Measurements from ENCODE around the gene APEH.
"Not testable (repeated sequence)": the region's sequence is repeated elsewhere in the genome, so short reads cannot be mapped to it uniquely, and the experiment has no call there.

APEH gene

GRCh38 chr3:49688338-49689045 is 14.3 kb downstream of the APEH start:
- peaks cover 44% of the 10 kb centered on the region for H3K4me1 Mint-ChIP-seq
- H3K36me3 Mint-ChIP-seq = peaks cover 22% of the 10 kb centered on the region
- H3K9me3 Mint-ChIP-seq, H3K27me3 Mint-ChIP-seq: not testable (repeated sequence)
- peak overlapping the region; percentile 98 for H3K4me3 Mint-ChIP-seq
- peak overlapping the region; percentile 89 for H3K27ac Mint-ChIP-seq
- peak; percentile 3 for ATAC-seq

- ATAC-seq = peak; percentile 82
- Mint-ChIP-seq H3K4me1 (peaks cover 44% of the 10 kb centered on the region), H3K36me3 (peaks cover 17% of the 10 kb centered on the region), H3K27me3 (peaks cover 7% of the 10 kb centered on the region), H3K4me3 (peak within 1 kb of the TSS; percentile 98), H3K27ac (peak within 1 kb of the TSS; percentile 89), H3K9me3 (no peaks in the 10 kb centered on the region)
Observed at GRCh38 chr3:49689046-49689907, 15.1 kb downstream of the APEH start, which contains the start of the genes MST1 and RNF123. Gene MST1, minus strand, starts transcription at chr3:49689474. Its CDS starts 783 bp downstream, at chr3:49688691. Gene RNF123, plus strand, starts transcription at chr3:49689557. Its CDS starts 1,609 bp downstream, at chr3:49691166.

GRCh38 chr3:49689908-49690624 is 15.9 kb downstream of the APEH start:
- not testable (repeated sequence) for H3K9me3 Mint-ChIP-seq, ATAC-seq, H3K27me3 Mint-ChIP-seq, H3K36me3 Mint-ChIP-seq
- H3K27ac Mint-ChIP-seq = peak overlapping the region; percentile 89
- peaks cover 44% of the 10 kb centered on the region for H3K4me1 Mint-ChIP-seq
- H3K4me3 Mint-ChIP-seq = peak overlapping the region; percentile 98

DNA sequence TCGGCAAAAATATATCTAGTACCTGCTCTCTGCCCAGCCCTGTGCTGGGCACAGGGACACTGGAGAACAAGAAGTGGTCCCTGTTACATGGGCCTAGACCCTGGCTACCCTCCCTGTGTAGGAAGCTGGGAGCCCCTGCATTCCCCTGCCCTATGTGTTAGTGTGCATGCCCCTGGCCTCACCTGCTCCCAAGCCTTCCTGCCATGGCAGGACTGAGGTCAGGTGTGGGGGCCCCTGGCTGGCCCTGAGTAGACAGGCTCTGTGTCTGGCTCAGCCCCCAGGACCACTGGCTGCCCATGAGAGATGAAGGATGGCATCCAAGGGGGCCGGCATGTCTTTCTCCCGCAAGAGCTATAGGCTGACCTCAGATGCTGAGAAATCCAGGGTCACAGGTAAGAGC is 16.7 kb downstream of the APEH start:
- not testable (repeated sequence) for ATAC-seq, H3K36me3 Mint-ChIP-seq, H3K27me3 Mint-ChIP-seq, H3K27ac Mint-ChIP-seq, H3K9me3 Mint-ChIP-seq
- Mint-ChIP-seq H3K4me1 (peaks cover 44% of the 10 kb centered on the region), H3K4me3 (peak overlapping the region; percentile 10)

- peaks cover 44% of the 10 kb centered on the region for H3K4me1 Mint-ChIP-seq
- H3K27me3 Mint-ChIP-seq, H3K4me3 Mint-ChIP-seq, H3K9me3 Mint-ChIP-seq, H3K27ac Mint-ChIP-seq, H3K36me3 Mint-ChIP-seq, ATAC-seq: not testable (repeated sequence)
Observed at GRCh38 chr3:49691481-49691880, 17.3 kb downstream of the APEH start.

GRCh38 chr3:49694409-49695070 is 20.4 kb downstream of the APEH start:
- H3K36me3 Mint-ChIP-seq = peaks cover 14% of the 10 kb centered on the region
- ATAC-seq, H3K27ac Mint-ChIP-seq, H3K27me3 Mint-ChIP-seq, H3K9me3 Mint-ChIP-seq, H3K4me3 Mint-ChIP-seq: not testable (repeated sequence)
- H3K4me1 Mint-ChIP-seq = peaks cover 22% of the 10 kb centered on the region

- H3K27ac Mint-ChIP-seq, H3K9me3 Mint-ChIP-seq, H3K27me3 Mint-ChIP-seq, H3K4me3 Mint-ChIP-seq, ATAC-seq: not testable (repeated sequence)
- peaks cover 13% of the 10 kb centered on the region for H3K4me1 Mint-ChIP-seq
- peaks cover 19% of the 10 kb centered on the region for H3K36me3 Mint-ChIP-seq
Observed at GRCh38 chr3:49695350-49696015, 21.3 kb downstream of the APEH start.

DNA sequence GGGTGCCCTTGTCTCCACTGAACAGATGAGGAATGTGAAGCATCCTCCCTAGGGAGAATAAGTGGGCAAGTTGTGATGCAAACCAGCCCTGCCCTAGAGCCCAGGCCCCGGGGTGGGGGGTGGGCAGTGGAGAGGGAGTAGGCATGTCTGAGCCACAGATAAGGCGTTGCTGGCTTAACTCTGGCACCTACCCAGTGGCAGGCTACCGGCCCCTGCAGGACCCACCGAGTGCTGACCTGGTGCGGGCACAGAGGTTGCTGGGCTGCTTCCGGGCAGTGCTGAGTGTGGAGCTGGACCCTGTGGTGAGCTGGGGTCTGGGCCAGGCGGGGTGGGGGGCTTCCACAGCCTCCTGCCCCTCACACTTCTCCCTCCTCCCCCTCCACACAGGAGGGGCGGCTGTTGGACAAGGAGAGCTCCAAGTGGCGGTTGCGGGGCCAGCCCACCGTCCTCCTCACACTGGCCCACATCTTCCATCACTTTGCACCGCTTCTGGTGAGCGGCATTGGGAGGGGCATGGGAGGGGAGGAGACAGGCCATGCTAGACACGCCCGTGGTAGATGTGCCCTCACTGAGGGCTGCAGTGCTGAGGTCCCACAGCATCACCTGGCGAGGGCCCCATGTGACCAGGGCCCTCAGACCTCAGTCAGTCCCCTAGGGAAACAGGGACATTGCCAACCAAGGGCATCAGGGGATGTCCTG is 25.3 kb downstream of the APEH start:
- Mint-ChIP-seq H3K4me1 (peaks cover 7% of the 10 kb centered on the region), H3K9me3 (no peaks in the 10 kb centered on the region), H3K4me3 (no peak overlapping the region), H3K27me3 (no peaks in the 10 kb centered on the region), H3K27ac (no peak overlapping the region), H3K36me3 (peaks cover 26% of the 10 kb centered on the region)
- no peak for ATAC-seq

GRCh38 chr3:49700014-49700413 is 25.9 kb downstream of the APEH start:
- Mint-ChIP-seq H3K4me1 (peaks cover 7% of the 10 kb centered on the region), H3K9me3 (no peaks in the 10 kb centered on the region), H3K27me3 (no peaks in the 10 kb centered on the region), H3K4me3 (no peak overlapping the region), H3K36me3 (peaks cover 26% of the 10 kb centered on the region), H3K27ac (no peak overlapping the region)
- no peak for ATAC-seq

DNA sequence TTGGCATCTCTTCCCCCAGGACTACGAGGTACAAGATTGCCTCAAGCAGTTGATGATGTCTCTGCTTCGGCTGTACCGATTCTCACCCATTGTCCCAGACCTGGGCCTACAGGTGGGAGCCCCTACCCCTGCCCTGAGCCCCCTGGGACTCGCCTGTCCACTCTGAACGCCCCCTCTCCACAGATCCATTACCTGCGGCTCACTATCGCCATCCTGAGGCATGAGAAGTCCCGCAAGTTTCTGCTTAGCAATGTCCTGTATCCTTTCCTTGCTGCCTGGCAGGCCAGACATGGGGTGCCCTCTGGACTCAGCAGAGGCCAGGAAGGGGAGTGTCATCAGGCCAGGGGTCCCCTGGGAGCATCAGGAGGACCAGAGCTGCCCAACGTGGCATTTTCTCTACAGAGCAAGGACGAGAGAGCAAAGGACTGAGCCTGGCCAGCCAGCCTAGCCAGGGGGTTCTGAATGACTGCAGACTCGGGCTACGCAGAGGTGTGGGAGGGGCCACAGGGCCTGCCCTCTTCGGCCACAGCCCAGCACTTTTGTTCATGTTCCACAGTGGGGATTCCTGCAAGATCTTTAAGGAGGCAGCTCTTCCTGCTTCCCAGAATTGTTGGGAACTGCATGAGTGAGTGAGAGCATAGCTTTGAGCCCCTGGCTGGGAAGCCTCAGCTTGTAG is 26.4 kb downstream of the APEH start:
- no peaks in the 10 kb centered on the region for H3K27me3 Mint-ChIP-seq
- H3K4me1 Mint-ChIP-seq = peaks cover 7% of the 10 kb centered on the region
- H3K27ac Mint-ChIP-seq = no peak overlapping the region
- no peaks in the 10 kb centered on the region for H3K9me3 Mint-ChIP-seq
- no peak overlapping the region for H3K4me3 Mint-ChIP-seq
- peaks cover 26% of the 10 kb centered on the region for H3K36me3 Mint-ChIP-seq
- ATAC-seq = no peak

DNA sequence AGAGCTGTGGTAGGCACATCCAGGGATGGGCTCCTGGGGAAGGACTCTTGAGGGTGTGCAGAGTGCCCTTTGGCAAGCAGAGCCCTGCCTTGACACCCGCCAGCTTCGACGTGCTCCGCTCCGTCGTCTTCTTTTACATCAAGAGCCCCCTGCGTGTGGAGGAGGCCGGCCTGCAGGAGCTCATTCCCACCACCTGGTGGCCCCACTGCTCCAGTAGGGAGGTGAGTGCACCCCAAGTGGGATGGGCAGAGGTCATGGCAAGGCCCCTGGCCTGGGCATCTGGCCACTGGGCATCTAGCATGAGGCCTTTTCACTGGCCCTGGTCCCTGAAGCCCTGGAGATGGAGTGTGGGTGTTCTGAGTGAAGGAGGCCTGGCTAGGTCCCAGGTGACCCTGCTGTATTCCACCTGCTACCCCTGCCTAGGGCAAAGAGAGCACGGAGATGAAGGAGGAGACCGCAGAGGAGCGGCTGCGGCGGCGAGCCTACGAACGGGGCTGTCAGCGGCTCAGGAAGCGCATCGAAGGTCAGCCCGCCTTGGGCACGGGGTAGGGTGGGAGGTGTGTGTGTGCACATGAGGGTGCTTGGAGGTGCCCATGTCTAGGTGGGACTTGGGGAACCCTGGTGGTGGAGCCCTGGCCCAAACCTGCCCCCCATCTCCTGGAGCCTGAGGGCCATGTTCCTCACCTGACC is 27.4 kb downstream of the APEH start:
- ATAC-seq = no peak
- no peak overlapping the region for H3K27ac Mint-ChIP-seq
- H3K4me1 Mint-ChIP-seq = peaks cover 7% of the 10 kb centered on the region
- peaks cover 26% of the 10 kb centered on the region for H3K36me3 Mint-ChIP-seq
- no peaks in the 10 kb centered on the region for H3K27me3 Mint-ChIP-seq
- no peak overlapping the region for H3K4me3 Mint-ChIP-seq
- H3K9me3 Mint-ChIP-seq = no peaks in the 10 kb centered on the region

DNA sequence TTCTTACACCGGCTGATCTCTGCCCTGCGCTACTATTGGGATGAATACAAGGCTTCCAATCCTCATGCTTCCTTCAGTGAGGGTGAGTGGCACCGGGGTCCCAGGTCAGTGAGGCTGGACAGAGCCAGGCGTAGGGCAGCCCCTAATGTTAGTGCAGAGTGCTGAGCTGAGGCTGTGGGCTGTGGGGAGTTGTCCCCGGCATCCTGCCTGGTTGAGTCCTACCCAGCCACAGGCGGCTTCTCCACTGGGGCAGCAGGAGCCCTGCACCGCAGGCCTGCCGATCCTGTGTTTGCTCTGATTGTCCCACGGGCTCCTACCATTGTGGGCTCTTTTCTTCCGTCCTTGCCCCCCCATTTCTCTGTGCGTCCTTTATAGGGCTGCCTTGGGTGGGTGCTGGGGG is 28.5 kb downstream of the APEH start:
- Mint-ChIP-seq H3K27ac (no peak overlapping the region), H3K4me1 (peaks cover 10% of the 10 kb centered on the region), H3K4me3 (no peak overlapping the region), H3K27me3 (no peaks in the 10 kb centered on the region), H3K36me3 (peaks cover 35% of the 10 kb centered on the region), H3K9me3 (no peaks in the 10 kb centered on the region)
- no peak for ATAC-seq

DNA sequence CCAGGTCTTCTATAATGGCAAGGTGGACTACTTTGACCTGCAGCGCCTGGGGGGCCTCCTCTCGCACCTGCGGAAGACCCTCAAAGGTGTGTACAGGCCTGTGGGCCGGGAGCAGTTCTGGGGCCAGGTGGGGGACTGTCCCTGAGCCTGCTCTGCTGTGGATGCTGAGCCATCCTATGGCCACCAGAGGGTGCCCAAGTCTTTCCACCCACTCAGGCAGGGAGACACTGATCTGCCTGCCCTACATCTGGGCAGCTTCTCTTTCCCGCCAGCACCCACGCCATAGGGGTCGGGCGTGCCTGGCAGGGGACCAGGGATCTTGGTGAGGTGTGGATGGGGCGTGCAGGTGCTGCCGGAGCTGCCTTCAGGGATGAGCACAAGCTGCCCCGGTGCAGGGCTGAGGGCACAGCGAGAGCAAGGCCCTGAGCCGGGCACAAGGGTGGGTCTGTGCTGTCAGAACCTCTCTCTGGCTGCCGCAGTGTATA is 29.3 kb downstream of the APEH start:
- H3K27me3 Mint-ChIP-seq = no peaks in the 10 kb centered on the region
- ATAC-seq = peak; percentile 86
- H3K4me3 Mint-ChIP-seq = no peak overlapping the region
- H3K9me3 Mint-ChIP-seq = no peaks in the 10 kb centered on the region
- H3K36me3 Mint-ChIP-seq = peaks cover 35% of the 10 kb centered on the region
- H3K27ac Mint-ChIP-seq = peak overlapping the region; percentile 15
- peaks cover 14% of the 10 kb centered on the region for H3K4me1 Mint-ChIP-seq

All from stimulated activated memory B cell treated with anti-CD40 and anti-IgM and Interleukin-4, amounts not matched to agents 10 μg/mL and 1 μg/mL and 100 μg/mL, for 72 hours (primary cell).